HG03066 (cell line): ENCODE measurements around the gene SURF6.
"Not testable (repeated sequence)": the region's sequence is repeated elsewhere in the genome, so short reads cannot be mapped to it uniquely, and the experiment has no call there.

Experiments used
- ATAC-seq: cut with Tn5 transposase; IDR thresholded peaks from one replicate; pipeline ENCODE4 v1.9.1; 2021; ENCODE audit warnings: low read depth; ENCODE audit not compliant: unreplicated experiment

The SURF6 gene

DNA sequence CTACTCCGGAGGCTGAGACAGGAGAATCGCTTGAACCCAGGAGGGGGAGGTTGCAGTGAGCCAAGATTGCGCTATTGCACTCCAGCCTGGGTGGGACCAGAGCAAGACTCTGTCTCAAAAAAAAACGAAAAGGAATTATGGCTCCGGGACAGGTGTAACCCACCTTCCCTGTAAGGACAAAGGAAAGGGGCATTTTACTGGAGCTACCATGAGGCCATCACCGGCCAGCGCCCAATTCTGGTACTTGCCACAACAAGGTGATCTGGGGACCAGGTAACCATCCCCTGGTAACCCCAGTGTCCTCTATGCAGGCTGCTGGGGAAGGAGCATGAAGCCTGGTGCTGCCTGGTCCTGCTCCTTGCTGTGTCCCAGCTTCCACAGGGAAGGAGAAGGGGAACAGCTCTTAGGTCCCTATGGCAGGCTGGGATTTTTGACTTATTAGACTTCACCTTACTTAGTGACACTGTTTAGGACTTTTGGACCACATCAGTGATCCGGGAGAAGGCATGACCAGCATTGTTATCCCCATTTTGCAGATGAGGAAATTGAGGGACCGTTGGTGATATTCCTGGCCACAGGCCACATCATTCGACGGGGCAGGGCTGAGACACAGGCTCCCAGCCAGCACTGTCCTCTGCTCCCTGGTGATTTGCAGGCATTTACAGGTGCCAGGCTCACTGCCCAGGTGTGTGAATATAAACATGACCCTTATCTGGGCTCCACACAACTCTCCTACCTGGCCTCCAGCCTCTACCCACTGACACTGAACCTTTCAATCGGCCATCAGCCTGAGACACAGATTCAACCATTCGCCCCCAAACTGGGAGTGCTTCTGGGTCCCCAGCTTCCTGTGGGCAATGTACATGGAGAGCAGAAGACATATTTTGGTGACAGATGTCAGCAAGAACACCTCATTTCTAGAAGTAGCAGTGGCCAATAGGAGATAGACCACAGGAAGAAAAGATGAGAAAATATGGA lies 34.4 kb downstream of the SURF6 start:
- no peak for ATAC-seq

DNA sequence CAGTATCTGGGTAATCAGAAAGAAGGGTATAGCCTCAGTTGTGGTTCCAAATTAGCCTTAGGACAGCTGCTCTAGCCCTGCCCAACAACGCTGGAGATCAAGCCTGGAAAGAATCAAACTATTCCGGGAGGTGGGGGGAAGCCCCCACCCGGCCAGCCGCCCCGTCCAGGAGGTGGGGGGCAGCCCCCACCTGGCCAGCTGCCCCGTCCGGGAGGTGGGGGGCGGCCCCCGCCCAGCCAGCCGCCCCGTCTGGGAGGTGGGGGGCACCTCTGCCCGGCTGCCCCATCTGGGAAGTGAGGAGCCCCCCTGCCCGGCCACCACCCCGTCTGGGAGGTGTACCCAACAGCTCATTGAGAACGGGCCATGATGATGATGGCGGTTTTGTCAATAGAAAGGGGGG lies 36.0 kb downstream of the SURF6 start:
- not testable (repeated sequence) for ATAC-seq

DNA sequence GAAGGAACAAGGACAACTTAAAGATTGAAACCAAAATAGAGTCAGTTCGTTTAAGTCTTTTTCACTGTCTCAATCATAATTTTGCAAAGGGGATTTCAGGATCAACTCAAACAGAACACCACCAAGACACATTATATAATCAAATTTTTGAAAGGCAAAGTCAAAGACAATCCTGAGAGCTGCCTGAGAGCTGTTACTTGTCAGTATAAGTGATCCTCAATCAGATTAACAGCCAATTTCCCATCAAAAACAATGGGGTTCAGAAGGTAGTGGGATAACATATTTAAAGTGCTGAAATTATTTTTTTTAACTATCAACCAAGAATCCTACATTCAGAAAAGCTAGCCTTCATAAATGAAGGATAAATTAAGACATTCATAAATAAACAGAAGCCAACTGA lies 41.7 kb downstream of the SURF6 start:
- ATAC-seq: no peak

DNA sequence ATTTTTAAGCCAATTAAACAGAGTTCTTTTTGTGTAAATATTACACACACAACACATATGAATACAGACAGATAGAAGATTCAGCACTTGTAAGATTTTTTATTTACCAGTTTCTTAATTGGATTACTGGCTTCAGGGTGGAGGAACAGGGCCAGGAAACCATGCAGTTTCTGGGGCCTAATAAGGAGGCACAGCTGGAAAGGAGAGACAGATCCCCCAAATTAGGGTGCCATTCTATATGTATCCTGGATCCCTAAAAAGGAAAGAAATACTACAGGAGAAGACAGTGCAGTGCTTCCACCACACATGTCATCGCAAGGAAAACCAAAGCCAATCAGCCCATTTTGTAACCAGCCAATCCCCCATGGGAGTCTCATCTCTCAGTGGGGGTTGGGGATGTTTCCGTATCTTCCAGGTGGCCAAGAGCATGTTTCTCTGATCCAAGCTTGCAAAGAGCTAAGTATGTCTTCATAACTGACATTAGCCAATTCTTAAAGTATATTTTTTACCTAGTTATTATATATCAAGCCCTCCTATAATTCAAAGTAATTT lies 45.2 kb downstream of the SURF6 start:
- ATAC-seq: no peak

DNA sequence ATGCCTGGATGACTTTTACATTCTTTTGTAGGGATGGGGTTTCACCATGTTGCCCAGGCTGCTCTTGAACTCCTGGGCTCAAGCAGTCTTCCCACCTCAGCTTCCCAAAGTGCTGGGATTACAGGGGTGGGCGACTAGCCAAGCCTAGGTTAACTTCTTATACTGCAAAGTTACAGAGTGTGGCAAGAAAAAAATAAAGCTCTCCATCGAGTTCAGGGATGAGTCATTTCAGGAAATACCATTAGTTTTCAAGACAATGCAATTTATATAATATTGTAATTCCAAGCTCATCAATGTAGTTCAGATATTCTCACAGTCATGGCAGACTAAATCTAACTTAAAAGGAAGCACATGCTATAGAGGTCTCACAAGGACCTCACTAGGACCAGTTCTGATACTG lies 49.5 kb downstream of the SURF6 start:
- ATAC-seq: no peak

DNA sequence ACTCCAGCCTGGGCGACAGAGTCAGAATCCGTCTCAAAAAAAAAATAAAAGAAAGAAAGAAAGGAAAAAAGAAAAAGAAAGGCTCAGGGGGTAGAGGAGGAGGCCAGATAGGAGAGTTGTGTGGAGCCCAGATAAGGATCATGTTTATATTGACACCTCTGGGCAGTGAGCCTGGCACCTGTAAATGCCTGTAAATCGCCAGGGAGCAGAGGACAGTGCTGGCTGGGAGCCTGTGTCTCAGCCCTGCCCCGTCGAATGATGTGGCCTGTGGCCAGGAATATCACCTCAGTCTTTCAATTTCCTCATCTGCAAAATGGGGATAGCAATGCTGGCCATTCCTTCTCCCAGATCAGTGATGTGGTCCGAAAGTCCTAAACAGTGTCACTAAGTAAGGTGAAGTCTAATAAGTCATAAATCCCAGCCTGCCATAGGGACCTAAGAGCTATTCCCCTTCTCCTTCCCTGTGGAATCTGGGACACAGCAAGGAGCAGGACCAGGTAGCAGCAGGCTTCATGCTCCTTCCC lies 50.7 kb downstream of the SURF6 start:
- no peak for ATAC-seq

DNA sequence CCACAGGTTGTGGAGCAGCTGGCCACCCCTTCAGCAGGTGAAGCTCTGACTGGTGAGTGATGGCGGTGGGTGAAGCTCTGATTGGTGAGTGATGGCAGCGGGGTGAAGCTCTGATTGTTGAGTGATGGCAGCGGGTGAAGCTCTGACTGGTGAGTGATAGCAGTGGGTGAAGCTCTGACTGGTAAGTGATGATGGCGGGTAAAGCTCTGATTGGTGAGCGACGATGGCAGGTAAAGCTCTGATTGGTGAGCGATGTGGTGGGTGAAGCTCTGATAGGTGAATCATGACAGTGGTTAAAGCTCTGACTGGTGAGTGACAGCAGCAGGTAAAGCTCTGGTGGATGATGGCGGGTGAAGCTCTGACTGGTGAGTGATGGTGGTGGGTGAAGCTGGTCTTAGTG lies 51.6 kb downstream of the SURF6 start:
- ATAC-seq: no peak

DNA sequence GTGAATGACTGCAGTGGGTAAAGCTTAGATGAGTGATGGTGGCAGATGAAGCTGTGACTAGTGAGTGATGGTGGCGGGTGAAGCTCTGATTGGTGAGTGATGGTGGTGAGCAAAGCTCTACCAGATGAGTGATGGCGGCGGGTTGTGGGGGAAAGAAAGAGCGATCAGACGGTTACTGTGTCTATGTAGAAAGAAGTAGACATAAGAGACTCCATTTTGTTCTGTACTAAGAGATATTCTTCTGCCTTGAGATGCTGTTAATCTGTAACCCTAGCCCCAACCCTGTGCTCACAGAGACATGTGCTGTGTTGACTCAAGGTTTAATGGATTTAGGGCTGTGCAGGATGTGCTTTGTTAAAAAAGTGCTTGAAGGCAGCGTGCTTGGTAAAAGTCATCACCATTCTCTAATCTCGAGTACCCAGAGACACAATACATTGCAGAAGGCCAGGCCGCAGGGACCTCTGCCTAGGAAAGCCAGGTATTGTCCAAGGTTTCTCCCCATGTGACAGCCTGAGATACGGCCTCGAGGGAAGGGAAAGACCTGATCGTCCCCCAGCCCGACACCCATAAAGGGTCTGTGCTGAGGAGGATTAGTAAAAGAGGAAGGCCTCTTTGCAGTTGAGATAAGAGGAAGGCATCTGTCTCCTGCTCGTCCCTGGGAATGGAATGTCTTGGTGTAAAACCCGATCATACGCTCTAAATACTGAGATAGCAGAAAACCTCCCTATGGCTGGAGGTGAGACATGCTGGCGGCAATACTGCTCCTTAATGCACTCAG lies 52.5 kb downstream of the SURF6 start:
- not testable (repeated sequence) for ATAC-seq

DNA sequence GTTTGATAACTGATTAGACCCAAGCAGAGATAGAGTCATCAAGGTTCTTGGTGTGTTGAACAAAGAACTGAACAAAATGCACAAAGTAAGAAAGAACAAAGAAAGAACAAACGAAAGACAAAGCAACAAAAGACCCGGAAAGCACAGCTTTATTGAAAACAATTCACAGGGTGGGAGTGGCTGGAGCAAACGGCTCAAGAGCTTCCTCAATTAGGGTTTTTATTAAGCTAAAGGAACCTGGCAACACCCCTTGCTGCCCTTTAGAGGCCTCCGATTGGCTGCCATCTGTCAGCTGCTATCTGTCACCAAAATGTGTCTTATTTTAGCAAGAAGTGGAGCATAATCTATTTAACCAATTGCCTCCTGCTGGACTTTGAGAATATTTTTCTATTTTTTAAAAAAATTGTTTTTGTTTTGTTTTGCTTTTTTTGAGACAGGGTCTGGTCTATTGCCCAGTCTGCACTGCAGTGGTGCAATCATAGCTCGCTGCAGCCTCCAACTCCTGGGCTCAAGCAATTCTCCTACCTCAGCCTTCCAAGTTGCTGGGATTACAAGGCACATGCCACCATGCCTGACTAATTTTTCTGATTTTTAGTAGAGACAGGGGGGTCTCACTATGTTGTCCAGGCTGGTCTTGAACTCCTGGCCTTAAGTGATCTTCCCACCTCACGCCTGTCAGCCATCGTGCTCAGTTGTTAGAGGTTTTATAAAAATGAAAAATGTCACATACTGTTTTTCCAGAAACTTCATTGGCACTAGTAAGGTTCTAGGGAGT lies 53.3 kb downstream of the SURF6 start:
- no peak for ATAC-seq

DNA sequence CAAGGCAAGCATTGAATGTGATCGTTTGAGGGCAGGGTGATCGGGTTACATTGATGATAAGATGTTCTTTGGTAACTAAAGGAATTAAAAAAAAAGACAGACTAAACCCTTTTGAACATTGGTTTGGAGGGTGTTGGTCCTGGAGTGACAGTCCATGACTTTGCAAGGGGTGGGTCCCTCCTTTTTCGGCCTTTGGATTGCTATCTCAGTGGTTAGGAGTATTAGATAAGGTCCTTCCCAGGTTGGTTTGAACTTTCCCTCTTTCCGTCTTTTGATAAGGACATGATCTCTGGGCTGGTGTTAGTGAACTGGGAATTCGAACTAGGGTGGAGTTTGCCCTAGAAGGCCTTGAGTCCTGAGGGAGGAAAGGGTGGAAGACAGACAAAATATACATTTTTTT lies 55.6 kb downstream of the SURF6 start:
- ATAC-seq: no peak
